ENCODE results near the gene VWC2.

- TF ChIP-seq CTCF (IDR thresholded peaks at IDR 0.05) = no peak
- TF ChIP-seq EP300 (IDR thresholded peaks at IDR 0.05) = no peak
Observed at GRCh38 chr7:49866076-49866735, 92.8 kb downstream of the VWC2 start.
